ENCODE measurements around the gene NSMCE1.
"Not testable (repeated sequence)": the region's sequence is repeated elsewhere in the genome, so short reads cannot be mapped to it uniquely, and the experiment has no call there.

NSMCE1 gene

GRCh38 chr16:27272076-27272475, 3.5 kb upstream of the NSMCE1 start:
- no peak overlapping the region for H3K4me3 ChIP-seq
- no peak for DNase-seq (ENCODE audit: low spot score in 2 of 2)
- H3K4me1 ChIP-seq: peaks cover 3% of the 10 kb centered on the region; the same call in 1 of the 2 replicates
- no peaks in the 10 kb centered on the region for H3K9me3 ChIP-seq
- H3K36me3 ChIP-seq (replicated peaks): no peaks in the 10 kb centered on the region; the same call in 1 of the 2 replicates
- H3K27me3 ChIP-seq (ENCODE audit: low read depth): no peaks in the 10 kb centered on the region
- in situ Hi-C loops (cut with MboI; ENCODE audit: low sequenced_read_pairs): no loop called here

- H3K36me3 ChIP-seq (replicated peaks): no peaks in the 10 kb centered on the region; the same call in 1 of the 2 replicates
- H3K4me3 ChIP-seq: no peak overlapping the region
- H3K9me3 ChIP-seq: no peaks in the 10 kb centered on the region
- in situ Hi-C loops (cut with MboI; ENCODE audit: low sequenced_read_pairs): no loop called here
- no peaks in the 10 kb centered on the region for H3K27me3 ChIP-seq (ENCODE audit: low read depth)
- H3K4me1 ChIP-seq: peaks cover 3% of the 10 kb centered on the region; the same call in 1 of the 2 replicates
- DNase-seq (ENCODE audit: low spot score in 2 of 2): no peak
Observed at GRCh38 chr16:27270349-27270748, 1.8 kb upstream of the NSMCE1 start.

GRCh38 chr16:27269300-27270150, 953 bp upstream of the NSMCE1 start:
- Histone ChIP-seq H3K9me3 (no peaks in the 10 kb centered on the region), H3K36me3 (replicated peaks) (no peaks in the 10 kb centered on the region; the same call in 1 of the 2 replicates), H3K4me3 (peak overlapping the region; percentile 87), H3K27me3 (ENCODE audit: low read depth) (no peaks in the 10 kb centered on the region), H3K4me1 (peaks cover 3% of the 10 kb centered on the region; the same call in 1 of the 2 replicates)
- no peak for DNase-seq (ENCODE audit: low spot score in 2 of 2)
- in situ Hi-C loops (cut with MboI; ENCODE audit: low sequenced_read_pairs): no loop called here

GRCh38 chr16:27267037-27267677, 1.4 kb downstream of the NSMCE1 start:
- H3K9me3 ChIP-seq: no peaks in the 10 kb centered on the region
- no peaks in the 10 kb centered on the region; the same call in 1 of the 2 replicates for H3K36me3 ChIP-seq (replicated peaks)
- H3K4me1 ChIP-seq: peaks cover 7% of the 10 kb centered on the region
- H3K27me3 ChIP-seq (ENCODE audit: low read depth): no peaks in the 10 kb centered on the region
- H3K4me3 ChIP-seq: peak overlapping the region; percentile 87
- no peak for DNase-seq (ENCODE audit: low spot score in 2 of 2)
- in situ Hi-C loops (cut with MboI; ENCODE audit: low sequenced_read_pairs): no loop called here

GRCh38 chr16:27265982-27266381, 2.6 kb downstream of the NSMCE1 start:
- DNase-seq (ENCODE audit: low spot score in 2 of 2): no peak
- Histone ChIP-seq H3K27me3 (ENCODE audit: low read depth) (no peaks in the 10 kb centered on the region), H3K36me3 (replicated peaks) (no peaks in the 10 kb centered on the region; the same call in 1 of the 2 replicates), H3K9me3 (no peaks in the 10 kb centered on the region), H3K4me3 (no peak overlapping the region), H3K4me1 (peaks cover 7% of the 10 kb centered on the region)
- in situ Hi-C loops (cut with MboI; ENCODE audit: low sequenced_read_pairs): no loop called here

- H3K36me3 ChIP-seq (replicated peaks): no peaks in the 10 kb centered on the region; the same call in 1 of the 2 replicates
- peaks cover 14% of the 10 kb centered on the region for H3K4me1 ChIP-seq
- DNase-seq (ENCODE audit: low spot score in 2 of 2): no peak
- no peaks in the 10 kb centered on the region for H3K9me3 ChIP-seq
- in situ Hi-C loops (cut with MboI; ENCODE audit: low sequenced_read_pairs): no loop called here
- H3K4me3 ChIP-seq: no peak overlapping the region
- H3K27me3 ChIP-seq (ENCODE audit: low read depth): no peaks in the 10 kb centered on the region
Observed at GRCh38 chr16:27264151-27264550, 4.4 kb downstream of the NSMCE1 start.

GRCh38 chr16:27262904-27263423, 5.6 kb downstream of the NSMCE1 start:
- H3K36me3 ChIP-seq (replicated peaks); H3K9me3 ChIP-seq; H3K27me3 ChIP-seq (ENCODE audit: low read depth); in situ Hi-C loops (cut with MboI; ENCODE audit: low sequenced_read_pairs); DNase-seq (ENCODE audit: low spot score in 2 of 2); H3K4me3 ChIP-seq: not testable (repeated sequence)
- peaks cover 14% of the 10 kb centered on the region for H3K4me1 ChIP-seq

GRCh38 chr16:27259710-27260109, 8.9 kb downstream of the NSMCE1 start:
- in situ Hi-C loops (cut with MboI; ENCODE audit: low sequenced_read_pairs): no loop called here
- Histone ChIP-seq H3K4me1 (peaks cover 11% of the 10 kb centered on the region), H3K36me3 (replicated peaks) (peaks cover 16% of the 10 kb centered on the region), H3K4me3 (no peak overlapping the region), H3K9me3 (no peaks in the 10 kb centered on the region), H3K27me3 (ENCODE audit: low read depth) (no peaks in the 10 kb centered on the region)
- peak; percentile 14 to 40 for DNase-seq (ENCODE audit: low spot score in 2 of 2)

GRCh38 chr16:27258241-27258734, 10.3 kb downstream of the NSMCE1 start:
- no peak for DNase-seq (ENCODE audit: low spot score in 2 of 2)
- Histone ChIP-seq H3K4me3 (no peak overlapping the region), H3K9me3 (no peaks in the 10 kb centered on the region), H3K27me3 (ENCODE audit: low read depth) (no peaks in the 10 kb centered on the region), H3K36me3 (replicated peaks) (peaks cover 16% of the 10 kb centered on the region), H3K4me1 (peaks cover 11% of the 10 kb centered on the region)
- in situ Hi-C loops (cut with MboI; ENCODE audit: low sequenced_read_pairs): no loop called here

- H3K4me1 ChIP-seq: peaks cover 7% of the 10 kb centered on the region
- no peaks in the 10 kb centered on the region for H3K9me3 ChIP-seq
- peaks cover 16% of the 10 kb centered on the region for H3K36me3 ChIP-seq (replicated peaks)
- no peaks in the 10 kb centered on the region for H3K27me3 ChIP-seq (ENCODE audit: low read depth)
- in situ Hi-C loops (cut with MboI; ENCODE audit: low sequenced_read_pairs): no loop called here
- DNase-seq (ENCODE audit: low spot score in 2 of 2): no peak
- H3K4me3 ChIP-seq: no peak overlapping the region
Observed at GRCh38 chr16:27257271-27257670, 11.3 kb downstream of the NSMCE1 start.

- DNase-seq (ENCODE audit: low spot score in 2 of 2): no peak
- peaks cover 7% of the 10 kb centered on the region for H3K4me1 ChIP-seq
- H3K9me3 ChIP-seq: no peaks in the 10 kb centered on the region
- H3K4me3 ChIP-seq: no peak overlapping the region
- in situ Hi-C loops (cut with MboI; ENCODE audit: low sequenced_read_pairs): no loop called here
- H3K27me3 ChIP-seq (ENCODE audit: low read depth): no peaks in the 10 kb centered on the region
- peaks cover 16% of the 10 kb centered on the region for H3K36me3 ChIP-seq (replicated peaks)
Observed at GRCh38 chr16:27256861-27257260, 11.7 kb downstream of the NSMCE1 start.

GRCh38 chr16:27254262-27254811, 14.2 kb downstream of the NSMCE1 start:
- no peak for DNase-seq (ENCODE audit: low spot score in 2 of 2)
- in situ Hi-C loops (cut with MboI; ENCODE audit: low sequenced_read_pairs): no loop called here

GRCh38 chr16:27253526-27253930, 15.0 kb downstream of the NSMCE1 start:
- Histone ChIP-seq H3K27me3 (ENCODE audit: low read depth) (no peaks in the 10 kb centered on the region), H3K4me1 (no peaks in the 10 kb centered on the region; the same call in 1 of the 2 replicates), H3K4me3 (no peak overlapping the region), H3K9me3 (no peaks in the 10 kb centered on the region), H3K36me3 (replicated peaks) (peaks cover 16% of the 10 kb centered on the region)
- no peak for DNase-seq (ENCODE audit: low spot score in 2 of 2)
- in situ Hi-C loops (cut with MboI; ENCODE audit: low sequenced_read_pairs): no loop called here

More at GRCh38 chr16:27254262-27254811, 14.2 kb downstream of the NSMCE1 start:
- Histone ChIP-seq H3K4me1 (no peaks in the 10 kb centered on the region; the same call in 1 of the 2 replicates), H3K27me3 (ENCODE audit: low read depth) (no peaks in the 10 kb centered on the region), H3K36me3 (replicated peaks) (peaks cover 16% of the 10 kb centered on the region), H3K4me3 (no peak overlapping the region), H3K9me3 (no peaks in the 10 kb centered on the region)

Measured in HAP-1 (cell line).